ENCODE data around the gene OR52D1. TPM values are rescaled to one million over a fixed set of nuclear protein-coding genes. Genes with fewer than 3 reads are reported as not detected.

The OR52D1 gene
- total and polyA plus RNA-seq, 9 of the 15 experiments (the other 6 are each of a cell fraction or from before 2014, with no cell fraction given) = 0.14 to 1.3 (median 0.97) TPM; not detected in 6

DNA sequence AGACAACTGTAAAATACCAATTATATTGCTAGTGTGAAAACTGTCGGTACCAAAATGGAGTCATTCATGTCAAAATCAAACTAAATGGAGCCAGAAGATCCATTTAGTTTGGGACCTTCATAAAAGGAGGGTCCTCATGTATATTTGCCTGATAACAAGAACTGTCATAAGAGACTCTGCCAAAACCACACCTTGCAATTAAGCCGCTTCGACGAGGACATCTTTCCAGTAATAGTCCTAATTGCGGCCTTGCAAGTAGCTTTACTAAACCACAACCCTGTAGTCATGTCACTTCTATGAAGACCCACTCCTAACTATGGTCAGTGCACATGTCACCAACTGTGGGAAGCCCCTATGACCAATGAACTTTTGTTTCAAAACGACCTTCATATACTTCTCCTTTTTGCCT is 11.9 kb downstream of the OR52D1 start (continued):
- TF ChIP-seq, protein P1, sequence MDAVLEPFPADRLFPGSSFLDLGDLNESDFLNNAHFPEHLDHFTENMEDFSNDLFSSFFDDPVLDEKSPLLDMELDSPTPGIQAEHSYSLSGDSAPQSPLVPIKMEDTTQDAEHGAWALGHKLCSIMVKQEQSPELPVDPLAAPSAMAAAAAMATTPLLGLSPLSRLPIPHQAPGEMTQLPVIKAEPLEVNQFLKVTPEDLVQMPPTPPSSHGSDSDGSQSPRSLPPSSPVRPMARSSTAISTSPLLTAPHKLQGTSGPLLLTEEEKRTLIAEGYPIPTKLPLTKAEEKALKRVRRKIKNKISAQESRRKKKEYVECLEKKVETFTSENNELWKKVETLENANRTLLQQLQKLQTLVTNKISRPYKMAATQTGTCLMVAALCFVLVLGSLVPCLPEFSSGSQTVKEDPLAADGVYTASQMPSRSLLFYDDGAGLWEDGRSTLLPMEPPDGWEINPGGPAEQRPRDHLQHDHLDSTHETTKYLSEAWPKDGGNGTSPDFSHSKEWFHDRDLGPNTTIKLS (IDR thresholded peaks at IDR 0.05; ENCODE audit: borderline replicate concordance, low read depth) = no peak
- TF ChIP-seq ZNF24 (IDR thresholded peaks at IDR 0.05) = no peak
- TF ChIP-seq NFE2 (IDR thresholded peaks at IDR 0.05; ENCODE audit: low read depth) = no peak
- TF ChIP-seq ID3 (CRISPR knock-in tag; IDR thresholded peaks at IDR 0.05) = no peak
- TF ChIP-seq ID3 (tag; IDR thresholded peaks at IDR 0.05) = peak; percentile 69; the same call in 1 of the 2 replicates
- no peak for TF ChIP-seq ZNF143 (CRISPR knock-in tag; IDR thresholded peaks at IDR 0.05)
- TF ChIP-seq, protein P2, sequence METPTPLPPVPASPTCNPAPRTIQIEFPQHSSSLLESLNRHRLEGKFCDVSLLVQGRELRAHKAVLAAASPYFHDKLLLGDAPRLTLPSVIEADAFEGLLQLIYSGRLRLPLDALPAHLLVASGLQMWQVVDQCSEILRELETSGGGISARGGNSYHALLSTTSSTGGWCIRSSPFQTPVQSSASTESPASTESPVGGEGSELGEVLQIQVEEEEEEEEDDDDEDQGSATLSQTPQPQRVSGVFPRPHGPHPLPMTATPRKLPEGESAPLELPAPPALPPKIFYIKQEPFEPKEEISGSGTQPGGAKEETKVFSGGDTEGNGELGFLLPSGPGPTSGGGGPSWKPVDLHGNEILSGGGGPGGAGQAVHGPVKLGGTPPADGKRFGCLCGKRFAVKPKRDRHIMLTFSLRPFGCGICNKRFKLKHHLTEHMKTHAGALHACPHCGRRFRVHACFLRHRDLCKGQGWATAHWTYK (CRISPR knock-in tag; IDR thresholded peaks at IDR 0.05) = no peak
- peak; percentile 68; the same call in 1 of the 2 replicates for TF ChIP-seq ZNF395 (CRISPR knock-in tag; IDR thresholded peaks at IDR 0.05)
- TF ChIP-seq ZFX (CRISPR knock-in tag; IDR thresholded peaks at IDR 0.05) = no peak
- no peak for TF ChIP-seq SRSF7 (optimal IDR thresholded peaks at IDR 0.05; ENCODE audit: low read depth, low read length)
- TF ChIP-seq POLR2AphosphoS5 (IDR thresholded peaks at IDR 0.05; ENCODE audit: control insufficient read depth, insufficient read depth, low read depth, low read length) = peak; percentile 73
- TF ChIP-seq DLX4 (CRISPR knock-in tag; IDR thresholded peaks at IDR 0.05) = no peak

Data from K562 (cell line).